Body of pancreas (tissue), 4 donors: ENCODE results near the gene BACH2. TPM values are rescaled to one million over a fixed set of nuclear protein-coding genes. Genes with fewer than 3 reads are reported as not detected.

Experiments
- ATAC-seq: fragments of 150-250 bp; one replicate; pipeline ENCODE4 v1.9.1; 2016
- DNase-seq, 4 donors: peaks; one replicate each; pipeline ENCODE4 v3.0.0-alpha.2; 2019
- H3K27ac ChIP-seq, 4 donors: fragments of 200-600 bp; sonication (generic); 1 replicate in 3 of 4; 2 replicates in 1 of 4; pipeline versions ENCODE4 v1.5.1 to v1.6.1; 2016 to 2019; ENCODE audit warnings: mild to moderate bottlenecking in 1 of 4, mixed read lengths in 1 of 4, moderate library complexity in 1 of 4
- H3K27me3 ChIP-seq, 2 donors: fragments of 200-600 bp; sonication (generic); one replicate each; pipeline ENCODE4 v1.6.0; 2016; ENCODE audit warnings: mild to moderate bottlenecking in 1 of 2
- H3K36me3 ChIP-seq, 2 donors: fragments of 200-600 bp; sonication (generic); replicated peaks in 1 of 2; 2 replicates each; pipeline ENCODE4 v1.5.1; 2016; ENCODE audit warnings: low read depth in 2 of 2; ENCODE audit not compliant: insufficient read depth in 1 of 2
- H3K4me1 ChIP-seq: fragments of 200-600 bp; sonication (generic); one replicate; pipeline ENCODE4 v1.6.0; 2016
- H3K4me3 ChIP-seq, 2 donors: fragments of 200-600 bp; sonication (generic); 1 replicate in 1 of 2; 2 replicates in 1 of 2; pipeline ENCODE4 v1.5.1; 2016 to 2019
- H3K9me3 ChIP-seq, 3 donors: fragments of 200-600 bp; sonication (generic); 1 replicate in 2 of 3; 2 replicates in 1 of 3; pipeline ENCODE4 v1.5.1; 2016
- CTCF ChIP-seq, 7 experiments: fragments of 450-650 bp in 4 of 7; fragments of 200-600 bp in 3 of 7; sonication (generic) in 3 of 7; IDR thresholded peaks; one replicate each; pipeline ENCODE4 v1.5.1; 2016 to 2019; ENCODE audit warnings: antibody characterized with exemption in 7 of 7
- POLR2A ChIP-seq, 3 donors: fragments of 450-650 bp; IDR thresholded peaks; one replicate each; pipeline ENCODE4 v1.6.1; 2016; ENCODE audit warnings: antibody characterized with exemption in 3 of 3, mild to moderate bottlenecking in 2 of 3
- WGBS, 2 donors: methylation state at CpG; one replicate each; pipeline ENCODE4 v1.1.5; 2017; 5-methylcytosine and 5-hydroxymethylcytosine counted together
- intact Hi-C: fragments of 100-400 bp; cut with DNase I; formaldehyde crosslinking; loops from one replicate; pipeline ENCODE4 v1.15.1; 2023
- total RNA-seq, 2 donors: library from RNA; depleted of rRNA; stranded (reverse); fragments of >200 nt; gene quantifications; one replicate each; pipeline ENCODE4 v1.1.0, GENCODE V29; 2016

Gene BACH2
- total RNA-seq, 2 donors from 2014 or later = 2.1 to 3.3 TPM

- no peaks in the 10 kb centered on the region for H3K36me3 ChIP-seq
- peaks cover 32% of the 10 kb centered on the region for H3K4me1 ChIP-seq
- ATAC-seq = no peak
- WGBS, 2 donors = 97 to 99% methylated on average over 3 of the region's 3 CpGs
- intact Hi-C loops = no loop called here
- H3K9me3 ChIP-seq = no peaks in the 10 kb centered on the region
- no peaks in the 10 kb centered on the region for H3K27me3 ChIP-seq
- TF ChIP-seq POLR2A (IDR thresholded peaks at IDR 0.05) (no peak), CTCF (IDR thresholded peaks at IDR 0.05) (no peak)
- no peak overlapping the region for H3K27ac ChIP-seq
- DNase-seq = no peak
- H3K4me3 ChIP-seq = no peak overlapping the region
Measured at GRCh38 chr6:90186026-90186425, 110.6 kb downstream of the BACH2 start.

- H3K36me3 ChIP-seq = no peaks in the 10 kb centered on the region
- H3K9me3 ChIP-seq = no peaks in the 10 kb centered on the region
- H3K4me1 ChIP-seq = peaks cover 32% of the 10 kb centered on the region
- DNase-seq = peak; percentile 23 to 55 (median 44)
- no peaks in the 10 kb centered on the region for H3K27me3 ChIP-seq
- WGBS, 2 donors = 41 to 43% methylated on average over 8 of the region's 8 CpGs
- intact Hi-C loops = no loop called here
- H3K27ac ChIP-seq = peak overlapping the region in 3 of 4 donors; percentile 55 to 74 (median 56)
- peak; percentile 28 for ATAC-seq
- TF ChIP-seq CTCF (IDR thresholded peaks at IDR 0.05) = no peak
- no peak for TF ChIP-seq POLR2A (IDR thresholded peaks at IDR 0.05)
- no peak overlapping the region for H3K4me3 ChIP-seq
Measured at GRCh38 chr6:90184334-90185298, 112.0 kb downstream of the BACH2 start.

GRCh38 chr6:90183587-90184333, 112.9 kb downstream of the BACH2 start:
- peak overlapping the region; percentile 35 to 74 (median 56) for H3K27ac ChIP-seq

GRCh38 chr6:90180526-90180925, 116.1 kb downstream of the BACH2 start:
- TF ChIP-seq CTCF (IDR thresholded peaks at IDR 0.05) = no peak
- no peak for TF ChIP-seq POLR2A (IDR thresholded peaks at IDR 0.05)
- DNase-seq (no peak), ATAC-seq (no peak)
- no peaks in the 10 kb centered on the region for H3K27me3 ChIP-seq
- H3K27ac ChIP-seq = no peak overlapping the region
- intact Hi-C loops = no loop called here
- H3K9me3 ChIP-seq = no peaks in the 10 kb centered on the region
- H3K4me3 ChIP-seq = no peak overlapping the region
- H3K4me1 ChIP-seq = peaks cover 35% of the 10 kb centered on the region
- H3K36me3 ChIP-seq = no peaks in the 10 kb centered on the region

More at GRCh38 chr6:90183587-90184333, 112.9 kb downstream of the BACH2 start:
- H3K4me1 ChIP-seq = peaks cover 33% of the 10 kb centered on the region
- intact Hi-C loops = no loop called here
- H3K4me3 ChIP-seq = no peak overlapping the region
- TF ChIP-seq CTCF (IDR thresholded peaks at IDR 0.05) = no peak
- no peak for TF ChIP-seq POLR2A (IDR thresholded peaks at IDR 0.05)
- ATAC-seq (peak; percentile 79), DNase-seq (peak in 1 of 4 donors; percentile 10)
- no peaks in the 10 kb centered on the region for H3K27me3 ChIP-seq
- no peaks in the 10 kb centered on the region for H3K36me3 ChIP-seq
- 14 to 18% methylated on average over 3 of the region's 3 CpGs for WGBS, 2 donors
- H3K9me3 ChIP-seq = no peaks in the 10 kb centered on the region
